Left cardiac atrium (tissue), 4 donors: ENCODE results near the gene GAS1. TPM values are rescaled to one million over a fixed set of nuclear protein-coding genes. Genes with fewer than 3 reads are reported as not detected.

ENCODE experiments used
- ATAC-seq, 2 donors: fragments of 200-7000 bp; cut with Tn5 transposase; one replicate each; pipeline ENCODE4 v1.9.1; 2020; ENCODE audit warnings: mild to moderate bottlenecking in 2 of 2, moderate library complexity in 2 of 2
- DNase-seq: peaks from one replicate; pipeline ENCODE4 v3.0.0-alpha.2; 2020
- intact Hi-C, 2 donors: fragments of 100-400 bp; cut with DNase I; formaldehyde crosslinking; loops; one replicate each; pipeline versions ENCODE4 v1.14.1 to v1.15.1; 2022 to 2023
- long read RNA-seq: library from polyadenylated mRNA; unstranded; transcript quantifications from one replicate; pipeline ENCODE4 v2.0.0, GENCODE V29; 2021
- total RNA-seq, 2 donors: library from RNA; stranded (reverse); fragmentation: NEBNext Ultra II Directional; extraction: Animal tissue kit (Norgen Biotek cat#: 25700); gene quantifications; one replicate each; pipeline ENCODE4 v1.2.1, GENCODE V29; 2021
- donor health status: DM: no; HTN: yes; CAD: no.
- donor health status: DM: no; HTN: yes; CAD: no; lungs with severe emphysema.
- donor health status: DM: yes; HTN: yes; CAD: no.
- donor health status: Dilated cardiomyopathy.

Gene GAS1, protein sequence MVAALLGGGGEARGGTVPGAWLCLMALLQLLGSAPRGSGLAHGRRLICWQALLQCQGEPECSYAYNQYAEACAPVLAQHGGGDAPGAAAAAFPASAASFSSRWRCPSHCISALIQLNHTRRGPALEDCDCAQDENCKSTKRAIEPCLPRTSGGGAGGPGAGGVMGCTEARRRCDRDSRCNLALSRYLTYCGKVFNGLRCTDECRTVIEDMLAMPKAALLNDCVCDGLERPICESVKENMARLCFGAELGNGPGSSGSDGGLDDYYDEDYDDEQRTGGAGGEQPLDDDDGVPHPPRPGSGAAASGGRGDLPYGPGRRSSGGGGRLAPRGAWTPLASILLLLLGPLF
- 10 to 100 TPM; 33.5 to 39.3 TPM for total RNA-seq
- long read RNA-seq, partial matches to known transcripts: 0 of 2 reads
- long read RNA-seq, other reads (novel, unspliced or antisense): 0 of 2 reads

DNA sequence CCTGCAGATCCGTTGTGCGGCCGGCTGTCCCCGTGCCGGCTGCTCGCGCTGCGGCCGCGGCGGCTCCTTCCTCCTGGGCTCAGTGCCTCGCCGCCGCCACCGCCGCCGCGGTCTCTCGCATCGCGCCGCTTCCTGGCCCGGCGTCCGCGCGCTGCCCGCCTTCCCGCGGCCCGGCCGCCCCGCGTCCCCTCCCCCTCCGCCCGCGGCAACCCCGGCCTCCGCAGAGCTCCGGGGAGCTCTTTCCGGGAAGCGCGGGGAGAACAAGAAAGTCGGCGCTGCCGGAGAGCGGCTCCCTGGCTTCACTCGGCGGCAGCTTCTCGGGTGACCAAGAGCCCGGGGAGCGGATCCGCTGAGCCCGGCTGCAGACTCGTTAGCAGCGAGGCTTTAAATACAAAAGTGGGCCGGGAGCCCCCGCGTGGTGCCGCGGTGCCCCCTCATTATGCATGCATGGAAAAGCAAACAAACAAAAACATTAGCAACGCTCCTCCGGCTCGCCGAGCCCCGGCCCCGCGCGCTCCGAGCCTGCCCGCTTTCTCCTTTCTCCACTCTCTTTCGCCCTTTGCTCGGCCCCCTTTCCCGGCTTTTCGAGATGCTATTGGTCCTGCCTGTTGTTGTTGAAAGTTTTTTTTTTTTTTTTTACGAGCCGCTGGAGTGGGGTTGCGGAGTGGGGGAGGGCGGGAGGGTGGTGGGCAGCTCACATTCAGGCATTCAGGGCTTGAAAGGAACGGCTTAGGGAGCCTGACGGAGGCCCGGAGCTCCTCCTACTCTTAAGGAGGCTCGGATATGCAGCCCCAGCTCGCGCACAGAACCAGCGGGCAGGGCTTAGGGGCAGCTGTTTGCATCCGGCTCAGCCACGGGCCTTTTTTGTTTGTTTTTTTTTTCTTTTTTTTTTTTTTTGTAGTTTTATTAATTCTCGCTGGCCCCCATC is at the start of gene GAS1:
TSS of gene GAS1 (minus strand) at position 361 of the 928 bp plus-strand sequence. CDS start 727 bp downstream, outside the sequence.
- DNase-seq: peak; percentile 92
- peak; percentile 80 to 92 for ATAC-seq
- intact Hi-C loops: loop anchor here in 1 of 2 donors (10.0 kb wide), 1 partner anchor 313 kb away; no protein-coding TSS in a partner anchor

DNA sequence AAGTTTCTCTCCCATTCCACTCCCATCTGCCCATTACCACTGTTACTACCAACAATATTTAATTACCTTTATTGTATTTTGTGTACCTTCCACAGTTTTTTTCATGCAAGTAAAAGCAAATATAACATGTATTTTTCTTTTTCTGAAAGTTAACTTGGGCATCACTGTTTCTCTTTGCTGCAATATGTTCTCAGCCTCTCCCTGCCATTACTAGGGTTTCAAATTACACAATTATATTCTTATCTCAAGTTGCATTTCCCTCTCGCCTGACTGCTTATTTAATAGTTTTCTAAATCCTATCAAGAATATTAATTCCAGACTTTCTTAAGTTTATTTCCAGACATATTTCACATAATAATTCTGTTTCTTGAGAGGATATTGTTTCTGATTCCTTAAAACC is 46.9 kb upstream of the GAS1 start:
- ATAC-seq (no peak), DNase-seq (no peak)
- intact Hi-C loops: no loop called here

DNA sequence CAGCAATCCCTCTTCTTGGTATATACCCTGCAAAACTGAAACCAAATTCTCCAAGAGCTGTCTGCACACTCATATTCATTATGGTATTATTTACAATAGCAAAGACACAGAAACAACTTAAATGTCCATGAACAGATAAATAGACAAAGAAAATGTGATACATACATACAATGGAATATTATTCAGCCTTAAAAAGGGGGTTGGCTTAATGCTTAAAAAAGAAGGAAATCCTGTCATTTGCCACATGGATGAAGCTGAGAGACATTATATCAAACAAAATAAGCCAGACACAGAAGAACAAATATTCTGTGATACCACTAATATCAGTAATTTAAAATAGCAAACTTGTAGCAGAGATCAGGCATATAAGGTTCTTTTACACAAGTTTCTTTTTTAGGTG is 46.5 kb upstream of the GAS1 start:
- intact Hi-C loops: no loop called here
- ATAC-seq (no peak), DNase-seq (no peak)

DNA sequence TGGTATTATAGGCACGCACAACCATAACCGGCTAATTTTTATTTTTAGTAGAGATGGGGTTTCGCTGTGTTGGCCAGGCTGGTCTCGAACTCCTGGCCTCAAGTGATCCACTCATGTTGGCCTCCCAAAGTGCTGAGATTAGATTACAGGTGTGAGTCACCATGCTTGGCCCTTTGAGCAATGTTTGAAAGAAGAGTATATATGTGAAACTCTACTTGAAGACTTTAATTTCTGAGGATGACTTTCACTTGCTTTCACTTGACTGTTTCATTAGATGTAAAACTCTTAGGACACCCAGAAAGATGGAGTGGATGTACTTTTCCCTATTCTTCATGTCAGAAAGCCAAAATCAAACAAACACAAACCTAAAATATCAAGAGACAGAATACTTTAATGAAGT is 43.8 kb upstream of the GAS1 start:
- DNase-seq: no peak
- ATAC-seq: no peak
- intact Hi-C loops: no loop called here

DNA sequence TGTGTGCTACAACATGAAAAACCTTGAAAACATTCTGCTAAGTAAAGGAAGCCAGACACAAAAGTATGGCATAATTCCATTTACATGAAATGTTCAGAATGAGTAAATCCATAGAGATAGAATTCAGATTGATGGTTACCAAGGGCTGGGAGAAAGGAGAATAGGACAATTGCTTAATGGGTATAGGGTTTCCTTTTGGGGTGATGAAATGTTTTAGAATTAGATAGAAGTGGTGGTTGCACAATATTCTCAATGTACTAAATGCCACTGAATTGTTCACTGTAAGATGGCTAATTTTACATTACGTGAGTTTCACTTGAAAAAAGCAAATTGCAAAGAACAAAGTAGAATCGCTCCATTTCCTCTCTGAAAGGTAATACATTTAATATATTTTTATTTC is 43.0 kb upstream of the GAS1 start:
- ATAC-seq (no peak), DNase-seq (no peak)
- intact Hi-C loops: no loop called here

DNA sequence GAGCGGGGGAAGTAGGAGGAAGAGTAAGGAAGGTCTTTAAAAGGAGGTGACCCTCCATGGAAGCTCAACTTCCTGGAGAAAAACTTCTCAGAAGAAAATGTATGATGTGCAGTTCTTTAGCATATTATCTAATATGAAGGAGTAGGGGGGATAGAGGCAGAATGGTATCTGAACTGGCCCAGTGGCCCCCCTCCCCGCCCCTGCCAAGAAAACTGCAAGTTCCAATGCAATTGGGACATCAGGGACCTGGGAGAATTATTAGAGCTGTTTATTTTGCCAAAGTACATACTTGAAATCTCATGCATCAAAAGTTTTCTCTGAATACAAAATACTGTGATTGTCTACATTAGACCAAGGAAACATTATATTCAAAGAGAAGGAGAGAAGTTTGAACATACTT is 40.6 kb upstream of the GAS1 start:
- intact Hi-C loops: no loop called here

DNA sequence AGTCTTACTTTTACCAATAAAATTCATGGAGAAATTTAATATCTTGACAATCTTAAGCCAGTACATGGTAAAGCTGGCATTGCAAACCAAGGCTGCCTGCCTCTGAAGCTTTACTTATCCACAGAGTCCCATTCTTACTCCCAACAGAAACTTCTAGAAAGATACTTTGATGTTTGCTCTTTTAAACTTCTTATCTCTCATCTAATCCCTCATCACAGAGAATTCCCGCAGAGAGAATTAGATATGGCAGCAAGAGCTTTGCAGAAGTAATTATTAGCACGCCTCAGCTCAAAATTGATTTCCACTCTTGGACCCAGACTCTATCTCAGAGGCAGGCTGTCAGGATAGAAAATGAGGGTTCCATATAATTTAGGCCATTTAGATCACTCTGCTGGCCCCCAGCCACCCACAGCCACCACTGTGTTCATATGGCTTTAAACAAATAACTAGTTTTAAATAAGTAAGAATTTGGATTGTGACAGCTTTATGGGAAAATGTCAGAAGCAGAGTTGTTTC is 37.9 kb upstream of the GAS1 start:
- intact Hi-C loops: no loop called here
- DNase-seq (no peak), ATAC-seq (no peak)

More for the DNA sequence above, 40.6 kb upstream of the GAS1 start:
- ATAC-seq (no peak), DNase-seq (no peak)

DNA sequence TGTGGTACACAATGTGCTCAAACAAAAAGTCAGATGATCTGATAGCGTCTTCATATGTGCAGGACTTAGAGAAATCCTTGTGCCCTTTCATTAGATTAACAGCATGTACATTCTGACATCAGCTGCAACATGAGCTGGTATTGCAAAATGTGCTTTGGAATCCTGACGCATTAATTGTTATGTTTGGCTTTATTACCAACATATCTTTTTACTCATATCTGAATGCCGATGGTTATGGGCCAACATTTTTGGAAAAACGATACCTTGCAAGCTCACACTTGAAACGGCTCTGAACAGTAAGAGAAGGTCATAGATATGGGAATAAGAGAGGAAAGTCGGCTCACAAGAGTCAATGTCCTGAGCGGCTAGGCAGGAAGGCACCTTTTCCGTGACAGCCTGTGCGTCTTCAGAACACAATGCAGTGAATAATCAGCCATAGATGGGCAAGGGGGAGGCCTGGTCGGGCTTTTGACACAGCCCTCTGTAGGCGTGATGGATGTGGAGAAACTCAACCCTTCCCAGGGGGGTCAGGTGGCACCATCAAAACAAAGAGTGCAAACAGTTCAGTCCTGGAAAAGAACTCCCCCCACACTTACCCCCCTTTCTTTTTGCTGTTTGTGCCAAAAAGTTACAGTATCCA is 36.4 kb upstream of the GAS1 start:
- intact Hi-C loops: no loop called here
- DNase-seq (peak; percentile 44), ATAC-seq (peak; percentile 64 to 88)

DNA sequence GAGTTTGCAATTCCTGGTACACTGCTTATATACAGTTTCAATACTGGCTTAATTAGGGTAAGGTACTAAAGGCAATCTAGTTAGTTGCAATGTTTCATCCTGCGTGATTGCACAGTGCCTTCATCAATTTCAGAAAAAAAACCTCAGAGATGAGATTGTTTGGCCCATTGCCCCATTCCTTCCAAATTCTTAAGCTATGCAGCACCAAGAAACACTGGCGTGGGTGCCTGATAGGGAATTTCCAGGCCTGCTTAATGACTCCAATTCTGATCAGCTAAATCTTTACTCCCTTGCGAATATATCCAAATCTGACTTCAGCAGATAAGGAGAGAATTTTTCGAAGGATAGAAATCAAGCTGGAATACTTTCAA is 35.9 kb upstream of the GAS1 start:
- peak; percentile 50 for DNase-seq
- intact Hi-C loops: no loop called here

DNA sequence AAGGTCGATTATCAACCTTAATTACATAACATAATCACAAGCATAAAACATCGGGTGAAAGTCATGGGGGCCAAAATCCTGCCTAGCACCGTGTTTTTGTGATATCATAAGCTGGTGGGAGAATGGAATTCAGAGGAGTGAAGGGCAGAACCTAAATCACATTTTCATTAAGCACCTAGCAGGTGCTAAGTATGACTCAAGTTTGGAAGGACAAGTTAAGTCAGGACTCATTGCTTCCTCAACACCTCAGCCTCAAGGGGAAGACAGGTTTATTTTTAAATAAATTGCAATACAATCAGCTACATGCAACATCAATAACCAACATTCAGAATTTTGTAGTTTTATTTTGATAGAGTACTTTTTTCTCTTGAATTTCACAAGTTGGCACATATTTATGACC is 33.5 kb upstream of the GAS1 start:
- ATAC-seq: no peak
- no peak for DNase-seq
- intact Hi-C loops: no loop called here

More for the DNA sequence above, 35.9 kb upstream of the GAS1 start:
- peak; percentile 66 to 84 for ATAC-seq

DNA sequence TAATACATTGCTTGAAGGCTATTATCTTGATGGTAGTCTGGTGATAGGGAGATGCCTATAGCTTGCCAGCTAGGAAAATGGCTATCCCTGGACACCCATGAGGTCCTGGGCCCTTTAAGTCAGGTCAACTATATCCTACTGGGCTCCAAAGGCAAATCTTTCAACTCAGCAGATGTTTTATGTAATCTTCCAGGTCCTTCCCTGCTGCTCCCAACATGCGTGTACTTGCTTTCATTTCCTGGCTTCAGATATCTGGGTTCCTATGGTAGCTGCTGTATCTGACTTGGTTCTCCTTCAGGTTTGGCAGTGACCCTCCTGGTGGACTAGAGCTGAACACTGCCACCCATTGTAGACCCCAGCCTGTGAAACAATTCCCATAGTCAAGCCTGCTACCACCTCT is 32.4 kb upstream of the GAS1 start:
- intact Hi-C loops: no loop called here
- ATAC-seq: no peak
- DNase-seq: no peak

DNA sequence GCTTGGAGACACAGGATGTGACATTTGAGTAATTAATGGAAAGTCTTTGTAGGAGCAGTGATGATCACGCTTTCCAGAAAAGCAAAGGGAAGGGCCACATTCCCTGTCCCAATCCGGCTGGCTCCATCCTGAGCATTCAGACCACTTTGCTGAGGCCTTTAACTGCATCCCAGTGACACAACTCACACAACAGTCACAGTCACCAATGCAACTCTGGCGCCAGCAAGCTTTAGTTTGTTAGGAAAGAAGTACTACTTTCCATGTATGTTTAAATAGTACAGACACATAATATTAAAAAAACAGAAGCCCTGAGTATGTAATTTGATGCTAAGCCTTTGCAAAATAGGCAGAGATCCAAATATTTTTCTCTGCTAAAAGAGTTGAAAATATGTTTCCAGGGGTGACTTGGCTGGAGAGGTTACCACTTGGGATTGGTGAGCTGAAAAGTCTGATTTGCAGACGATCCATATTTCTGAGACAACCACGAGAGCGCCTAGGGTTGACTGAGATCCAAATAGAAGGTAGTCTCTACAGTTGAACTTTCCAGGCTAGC is 31.7 kb upstream of the GAS1 start:
- no peak for ATAC-seq
- intact Hi-C loops: no loop called here

DNA sequence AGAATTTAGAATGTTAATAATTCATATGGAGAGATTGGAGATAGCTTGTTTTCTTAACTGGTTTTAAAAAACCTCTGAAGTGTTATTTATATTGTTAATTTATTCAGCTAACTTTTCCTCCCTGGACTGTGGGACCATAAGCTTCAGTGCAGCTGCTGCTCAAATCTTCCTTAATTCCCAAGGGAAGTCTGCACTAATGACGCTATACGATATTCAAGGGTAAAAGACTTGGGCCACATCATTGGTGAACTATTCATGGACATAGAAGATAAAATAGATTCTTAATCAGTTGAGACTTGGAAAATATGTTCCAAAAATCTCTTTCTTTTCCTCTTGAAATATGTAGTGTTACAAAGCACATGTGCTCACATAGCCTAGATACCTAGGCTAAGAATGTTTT is 31.1 kb upstream of the GAS1 start:
- no peak for ATAC-seq
- intact Hi-C loops: no loop called here
- no peak for DNase-seq

More for the DNA sequence above, 31.7 kb upstream of the GAS1 start:
- DNase-seq: no peak

DNA sequence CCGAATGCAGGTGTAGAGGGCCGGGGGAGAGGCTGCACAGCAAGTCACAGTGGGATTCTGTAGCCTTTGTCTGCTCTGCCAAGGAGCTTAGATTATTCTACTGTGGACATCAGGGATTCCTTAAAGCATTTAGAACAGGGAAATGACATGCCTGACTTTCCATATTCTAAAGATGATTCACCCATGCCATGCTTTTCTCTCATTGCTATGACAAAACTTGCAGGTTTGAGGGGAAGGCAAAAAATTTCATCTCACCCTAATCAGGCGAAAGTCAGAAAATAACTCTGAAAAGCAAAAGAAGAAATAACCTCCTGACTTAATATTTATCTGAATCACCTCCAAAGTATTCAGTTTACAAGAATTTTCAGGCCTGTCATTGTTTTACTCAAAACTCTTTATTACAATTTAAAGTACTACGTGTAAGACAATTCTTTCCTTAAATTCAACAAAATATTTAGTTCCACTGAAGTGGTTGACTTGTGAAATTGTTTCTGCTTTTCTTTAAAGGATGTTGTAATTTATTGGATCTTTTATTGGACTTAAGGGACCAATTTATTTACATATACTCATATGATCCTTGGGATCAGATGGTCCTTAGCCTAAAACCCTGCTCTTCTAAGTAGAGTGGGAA is 30.0 kb upstream of the GAS1 start:
- DNase-seq: no peak
- ATAC-seq: no peak
- intact Hi-C loops: no loop called here

DNA sequence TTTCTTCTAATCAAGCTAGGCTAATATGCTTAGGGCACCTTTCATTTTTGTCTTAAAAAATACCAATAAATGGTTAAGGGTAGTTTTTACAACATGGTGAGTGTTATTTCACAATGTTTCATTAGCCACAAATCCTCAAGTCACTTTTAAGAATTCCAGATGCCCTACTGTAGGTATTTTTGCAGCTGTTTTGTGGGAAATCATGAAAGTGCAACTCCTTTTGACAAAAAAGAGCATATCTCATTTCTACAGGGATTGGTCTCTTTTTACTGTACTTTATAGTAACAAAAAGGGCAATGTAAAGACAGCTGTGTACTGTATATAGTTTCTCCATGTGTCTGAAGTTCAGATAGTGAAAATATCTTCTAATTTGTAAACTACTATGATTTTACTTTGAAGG is 28.3 kb upstream of the GAS1 start:
- intact Hi-C loops: no loop called here
- ATAC-seq (no peak), DNase-seq (no peak)

DNA sequence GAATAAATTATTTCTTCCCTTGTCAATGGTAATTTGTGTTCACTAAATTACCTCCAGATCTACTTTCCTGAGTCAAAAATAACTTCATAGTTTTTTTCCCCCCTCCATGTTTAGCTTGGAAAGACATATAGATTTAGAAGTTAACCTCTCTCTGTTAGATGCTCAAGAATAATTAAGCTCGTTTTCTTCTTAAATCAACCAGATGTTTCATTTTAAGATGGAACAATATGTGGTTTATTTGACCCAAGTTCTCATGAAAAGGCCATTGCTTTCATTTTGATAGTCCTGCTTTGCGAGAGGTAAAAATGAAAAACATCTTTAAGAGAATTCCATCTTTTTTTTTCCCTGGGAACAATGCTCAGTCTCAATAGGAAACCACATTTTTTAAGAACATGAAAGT is 27.7 kb upstream of the GAS1 start:
- intact Hi-C loops: no loop called here
- ATAC-seq: no peak

DNA sequence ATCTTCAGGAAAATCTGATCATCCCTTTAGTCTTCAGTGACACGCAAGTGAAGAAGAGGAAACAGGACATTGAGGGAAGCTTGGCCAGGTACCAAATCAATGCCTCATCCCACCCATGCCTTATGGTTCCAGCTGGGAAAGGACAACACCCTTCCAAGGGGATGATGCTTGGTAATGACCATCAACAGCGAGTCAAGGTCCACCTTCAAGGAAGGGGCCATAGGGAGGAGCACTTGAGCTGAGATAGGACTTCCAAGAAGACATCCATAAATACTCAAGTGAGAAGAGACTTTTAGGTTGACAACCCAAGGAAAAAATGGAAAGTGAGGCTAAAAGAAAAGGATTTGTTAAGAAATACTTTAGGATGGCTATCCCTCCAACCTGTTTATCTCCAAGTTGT is 27.1 kb upstream of the GAS1 start:
- intact Hi-C loops: no loop called here
- DNase-seq (no peak), ATAC-seq (no peak)

More for the DNA sequence above, 27.7 kb upstream of the GAS1 start:
- no peak for DNase-seq

DNA sequence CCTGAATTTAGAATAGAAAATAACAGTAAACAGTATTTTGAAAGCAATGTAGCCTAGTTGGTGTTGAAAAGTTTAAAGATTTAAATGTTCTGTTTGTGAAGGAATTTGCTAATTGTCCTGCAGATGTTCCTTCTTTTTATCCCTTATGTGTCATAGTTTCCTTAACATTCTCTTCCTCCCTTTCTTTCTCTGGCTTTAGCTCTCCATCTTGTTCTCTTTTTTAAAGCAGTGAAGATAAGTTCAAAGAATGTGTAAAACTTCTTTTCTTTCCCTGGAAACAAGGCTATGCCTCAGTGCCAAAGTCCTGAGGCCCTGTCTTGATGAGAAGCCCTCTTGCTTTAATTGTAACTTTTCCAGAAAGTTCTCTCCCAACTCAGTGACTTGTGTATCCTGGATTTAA is 24.4 kb upstream of the GAS1 start:
- ATAC-seq (peak in 1 of 2 donors; percentile 47), DNase-seq (no peak)
- intact Hi-C loops: no loop called here
